Transverse colon (tissue), 4 donors: ENCODE data around the gene PTGIS.

Experiments used
- EP300 ChIP-seq: sonication (generic); formaldehyde crosslinking; IDR thresholded peaks from one replicate; pipeline ENCODE4 v1.6.1; 2017; ENCODE audit warnings: antibody characterized with exemption, low read depth
- POLR2A ChIP-seq: fragments of 450-650 bp; IDR thresholded peaks from one replicate; pipeline ENCODE4 v1.6.1; 2016; ENCODE audit warnings: antibody characterized with exemption, mild to moderate bottlenecking, moderate library complexity
- POLR2AphosphoS5 ChIP-seq, 3 donors: sonication (generic); formaldehyde crosslinking; IDR thresholded peaks; one replicate each; pipeline ENCODE4 v1.6.1; 2016; ENCODE audit warnings: antibody characterized with exemption in 3 of 3
- TF ChIP-seq, protein P1 (sequence below), 5 experiments: fragments of 200-600 bp in 3 of 5; fragments of 450-650 bp in 2 of 5; sonication (generic) in 3 of 5; IDR thresholded peaks; 1 replicate in 2 of 5; 2 replicates in 3 of 5; pipeline ENCODE4 v1.5.1; 2016 to 2017; ENCODE audit warnings: antibody characterized with exemption in 5 of 5, inconsistent platforms in 3 of 5, mild to moderate bottlenecking in 2 of 5, moderate library complexity in 1 of 5

DNA sequence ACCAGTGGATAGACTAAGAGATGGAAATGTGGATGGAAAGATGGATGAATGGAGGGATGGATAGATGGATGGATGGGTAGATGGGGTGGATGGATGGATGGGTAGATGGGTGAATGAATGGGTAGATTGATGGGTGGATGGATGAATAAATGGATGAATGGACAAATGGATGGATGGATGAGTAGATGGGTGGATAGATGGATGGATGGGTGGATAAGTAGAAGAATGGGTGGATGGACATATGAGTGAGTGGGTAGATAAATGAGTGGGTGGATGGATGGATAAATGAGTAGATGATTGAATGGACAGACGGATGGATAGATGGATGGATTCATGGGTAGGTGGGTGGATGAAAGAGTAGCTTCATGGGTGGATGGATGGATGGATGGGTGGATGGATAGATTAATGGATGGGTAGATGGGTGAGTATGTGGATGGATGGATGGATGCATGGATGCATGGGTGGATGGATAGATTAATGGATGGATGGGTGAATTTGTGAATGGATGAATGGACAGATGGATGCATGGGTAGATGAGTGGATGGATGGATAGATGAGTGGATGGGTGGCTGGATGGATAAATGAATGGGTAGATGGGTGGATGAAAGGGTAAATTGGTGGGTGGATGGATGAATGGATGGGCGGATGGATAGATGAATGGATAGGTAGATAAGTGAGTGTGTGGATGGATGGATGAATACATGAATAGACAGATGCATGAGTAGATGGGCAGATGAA, 56.0 kb downstream of the PTGIS start:
- TF ChIP-seq, protein P1, sequence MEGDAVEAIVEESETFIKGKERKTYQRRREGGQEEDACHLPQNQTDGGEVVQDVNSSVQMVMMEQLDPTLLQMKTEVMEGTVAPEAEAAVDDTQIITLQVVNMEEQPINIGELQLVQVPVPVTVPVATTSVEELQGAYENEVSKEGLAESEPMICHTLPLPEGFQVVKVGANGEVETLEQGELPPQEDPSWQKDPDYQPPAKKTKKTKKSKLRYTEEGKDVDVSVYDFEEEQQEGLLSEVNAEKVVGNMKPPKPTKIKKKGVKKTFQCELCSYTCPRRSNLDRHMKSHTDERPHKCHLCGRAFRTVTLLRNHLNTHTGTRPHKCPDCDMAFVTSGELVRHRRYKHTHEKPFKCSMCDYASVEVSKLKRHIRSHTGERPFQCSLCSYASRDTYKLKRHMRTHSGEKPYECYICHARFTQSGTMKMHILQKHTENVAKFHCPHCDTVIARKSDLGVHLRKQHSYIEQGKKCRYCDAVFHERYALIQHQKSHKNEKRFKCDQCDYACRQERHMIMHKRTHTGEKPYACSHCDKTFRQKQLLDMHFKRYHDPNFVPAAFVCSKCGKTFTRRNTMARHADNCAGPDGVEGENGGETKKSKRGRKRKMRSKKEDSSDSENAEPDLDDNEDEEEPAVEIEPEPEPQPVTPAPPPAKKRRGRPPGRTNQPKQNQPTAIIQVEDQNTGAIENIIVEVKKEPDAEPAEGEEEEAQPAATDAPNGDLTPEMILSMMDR (IDR thresholded peaks at IDR 0.05), result no peak
- TF ChIP-seq EP300 (no peak), POLR2A (no peak), POLR2AphosphoS5 (IDR thresholded peaks at IDR 0.05) (no peak)
